Measurements from ENCODE around the gene ZSCAN12.

- TF ChIP-seq RAD21 (IDR thresholded peaks at IDR 0.05; ENCODE audit: low read depth): no peak
- no peak for TF ChIP-seq CREB1 (IDR thresholded peaks at IDR 0.05; ENCODE audit: low read depth)
- TF ChIP-seq ZBTB7A (IDR thresholded peaks at IDR 0.05; ENCODE audit: low read depth): no peak
- no peak for TF ChIP-seq NFIC (IDR thresholded peaks at IDR 0.05)
- no peak for TF ChIP-seq USF1 (IDR thresholded peaks at IDR 0.05)
- no peak for TF ChIP-seq FOXM1 (IDR thresholded peaks at IDR 0.05; ENCODE audit: borderline replicate concordance, low read depth)
- TF ChIP-seq TAF1 (IDR thresholded peaks at IDR 0.05; ENCODE audit: low read depth): no peak
These were observed 27.7 kb downstream of the ZSCAN12 start for GRCh38 chr6:28371706-28372451.

Measured in Ishikawa (cell line).